DND-41 (cell line): ENCODE data around the gene MELK.

Experiments used
- CTCF ChIP-seq: IDR thresholded peaks from 2 replicates; pipeline ENCODE4 v1.5.1; 2012; ENCODE audit warnings: borderline replicate concordance, low read length, moderate library complexity, mild to moderate bottlenecking; ENCODE audit not compliant: poor library complexity, severe bottlenecking; ENCODE audit errors: extremely low read depth
- EZH2 ChIP-seq: IDR thresholded peaks from 3 replicates; pipeline ENCODE4 v1.6.1; 2012; ENCODE audit warnings: borderline replicate concordance, low read depth, mild to moderate bottlenecking, moderate library complexity, low read length, inconsistent platforms; ENCODE audit not compliant: severe bottlenecking

DNA sequence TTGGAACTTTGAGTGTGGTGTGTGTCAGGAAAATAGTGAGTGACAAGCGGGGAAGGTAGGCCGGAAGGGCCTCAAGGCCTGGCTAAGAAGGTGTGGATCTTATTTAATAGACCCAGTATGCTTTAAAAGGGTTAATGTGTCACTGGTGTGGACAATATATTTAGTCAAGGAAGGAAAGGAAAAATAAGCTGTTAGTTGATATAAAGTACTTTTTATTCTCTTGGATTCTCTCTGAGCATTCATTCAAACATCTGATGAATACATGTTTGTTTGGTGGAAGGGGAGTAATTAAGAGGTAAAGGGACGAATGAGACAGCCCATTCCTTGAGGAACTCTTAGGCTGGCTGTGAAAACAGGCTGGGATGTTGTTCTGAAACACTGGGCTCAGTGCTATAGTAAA lies 98.9 kb downstream of the MELK start:
- TF ChIP-seq CTCF = no peak
- TF ChIP-seq EZH2 = no peak
